HepG2 (cell line): ENCODE data around the gene GABRP. TPM values are rescaled to one million over a fixed set of nuclear protein-coding genes. Genes with fewer than 3 reads are reported as not detected.

Experiments used
- ATAC-seq: fragments of 200-7000 bp; cut with Tn5 transposase; 3 replicates; pipeline ENCODE4 v1.9.1; 2020; ENCODE audit warnings: mild to moderate bottlenecking, moderate library complexity
- BruUV-seq: library from RNA; stranded (reverse); fragments of 400-500 nt; replicated peaks from 2 replicates; lab custom pipeline; 2021; lab: Mats Ljungman, UMichigan
- CTCF ChIA-PET: fragments of 300-600 bp; formaldehyde crosslinking; extraction: SDS; loops from one replicate; lab custom pipeline; 2021; ENCODE audit warnings: low total read pairs, inconsistent platforms, low intra/inter-chr PET ratio; lab: Yijun Ruan, JAX
- POLR2A ChIA-PET: fragments of 350-600 bp; sonication (Branson Sonifier 250); formaldehyde crosslinking; loops from one replicate; lab custom pipeline; 2020; ENCODE audit warnings: antibody characterized with exemption, inconsistent platforms; lab: Yijun Ruan, JAX
- DNase-seq: peaks from one replicate; pipeline ENCODE4 v3.0.0-alpha.2; 2015; ENCODE audit warnings: low spot score
- FAIRE-seq: peaks from 3 replicates; lab custom pipeline; 2011; peaks lifted over from hg19 to GRCh38; lab: Jason Lieb, UNC
- H2AFZ ChIP-seq: one replicate; pipeline ENCODE4 v1.6.1; 2011; ENCODE audit warnings: low read length, inconsistent platforms
- H3K27ac ChIP-seq: fragments of 300-600 bp; 3 replicates; pipeline ENCODE4 v1.8.0; 2011; ENCODE audit warnings: mixed run types, mild to moderate bottlenecking, mixed read lengths, low read length, inconsistent platforms; ENCODE audit not compliant: insufficient read depth; ENCODE audit errors: extremely low read length
- H3K27me3 ChIP-seq, 2 experiments: fragments of 200-600 bp in 1 of 2; 2 replicates in 1 of 2; 3 replicates in 1 of 2; pipeline versions ENCODE4 v1.6.0 to v1.8.0; 2011; ENCODE audit warnings: low read length in 2 of 2, mild to moderate bottlenecking in 2 of 2, moderate library complexity in 2 of 2, inconsistent platforms in 1 of 2; ENCODE audit not compliant: insufficient read depth in 2 of 2, control insufficient read depth in 1 of 2
- H3K36me3 ChIP-seq, 2 experiments: fragments of 200-600 bp in 1 of 2; replicated peaks in 1 of 2; 2 replicates in 1 of 2; 3 replicates in 1 of 2; pipeline versions ENCODE4 v1.5.1 to v1.8.0; 2011; ENCODE audit warnings: low read length in 2 of 2, inconsistent platforms in 1 of 2; ENCODE audit not compliant: insufficient read depth in 2 of 2, control insufficient read depth in 1 of 2
- H3K4me1 ChIP-seq: 2 replicates; pipeline ENCODE4 v1.5.1; 2012; ENCODE audit warnings: low read length, inconsistent platforms; ENCODE audit not compliant: insufficient read depth
- H3K4me2 ChIP-seq: 2 replicates; pipeline ENCODE4 v1.6.0; 2011; ENCODE audit warnings: low read depth, low read length, inconsistent platforms
- H3K4me3 ChIP-seq, 3 experiments: fragments of 200-600 bp in 1 of 3; sonication (generic), shearing (Covaris generic) in 1 of 3; replicated peaks in 1 of 3; 2 replicates each; pipeline ENCODE4 v1.5.1; 2011 to 2016; ENCODE audit warnings: low read length in 3 of 3, inconsistent platforms in 2 of 3, low read depth in 2 of 3, mild to moderate bottlenecking in 2 of 3, control low read depth in 1 of 3, mixed read lengths in 1 of 3; ENCODE audit not compliant: insufficient read depth in 1 of 3
- H3K79me2 ChIP-seq: one replicate; pipeline ENCODE4 v1.6.1; 2011; ENCODE audit warnings: low read length, inconsistent platforms; ENCODE audit not compliant: insufficient read depth
- H3K9ac ChIP-seq: 2 replicates; pipeline ENCODE4 v1.6.0; 2011; ENCODE audit warnings: mild to moderate bottlenecking, low read depth, low read length, inconsistent platforms; ENCODE audit not compliant: insufficient read depth
- H3K9me3 ChIP-seq: 2 replicates; pipeline ENCODE4 v1.5.1; 2012; ENCODE audit warnings: mild to moderate bottlenecking, low read length
- H4K20me1 ChIP-seq: 2 replicates; pipeline ENCODE4 v1.6.0; 2011; ENCODE audit warnings: inconsistent platforms, mild to moderate bottlenecking, low read length, moderate library complexity; ENCODE audit not compliant: insufficient read depth
- ATF7 ChIP-seq, 2 experiments: fragments of 450-650 bp in 1 of 2; sonication (generic) in 1 of 2; formaldehyde crosslinking in 1 of 2; IDR thresholded peaks; 2 replicates each; pipeline versions ENCODE4 v1.4.0 to v1.6.1; 2016 to 2020; ENCODE audit warnings: antibody characterized with exemption in 1 of 2, mild to moderate bottlenecking in 1 of 2, missing genetic modification reagents in 1 of 2
- CREB1 ChIP-seq, 2 experiments: fragments of 450-650 bp in 1 of 2; IDR thresholded peaks; 2 replicates each; pipeline ENCODE4 v1.6.1; 2016 to 2017; ENCODE audit warnings: control low read depth in 1 of 2, mild to moderate bottlenecking in 1 of 2, missing compliant biosample characterization in 1 of 2, missing genetic modification characterization in 1 of 2
- MAF1 ChIP-seq: sonication (generic); formaldehyde crosslinking; IDR thresholded peaks from 2 replicates; pipeline ENCODE4 v1.5.0; 2020; ENCODE audit warnings: missing genetic modification reagents, borderline replicate concordance
- NFRKB ChIP-seq: fragments of 450-650 bp; IDR thresholded peaks from 2 replicates; pipeline ENCODE4 v1.6.1; 2017
- PTBP1 ChIP-seq: fragments of 200-400 bp; formaldehyde crosslinking; IDR thresholded peaks from 2 replicates; pipeline ENCODE4 v1.6.1; 2018; ENCODE audit warnings: low read length, low read depth; ENCODE audit not compliant: poor library complexity, severe bottlenecking
- ZSCAN5A ChIP-seq: sonication (generic); formaldehyde crosslinking; IDR thresholded peaks from 2 replicates; pipeline ENCODE4 v1.8.0; 2022; ENCODE audit warnings: mild to moderate bottlenecking, missing genetic modification reagents, borderline replicate concordance
- WGBS: methylation state at CpG from one replicate; pipeline ENCODE4 v1.1.6; 2017; ENCODE audit warnings: low lambda C conversion rate; 5-methylcytosine and 5-hydroxymethylcytosine counted together
- in situ Hi-C: cut with HindIII; loops from 2 replicates; pipeline ENCODE4 v1.10.0; 2017; ENCODE audit warnings: low pct_unique_long_range_greater_than_20kb; ENCODE audit not compliant: extremely low pct_ligation_motif_present
- intact Hi-C: fragments of 100-400 bp; cut with micrococcal nuclease; formaldehyde crosslinking; loops from one replicate; pipeline ENCODE4 v1.10.0; 2022; ENCODE audit not compliant: unreplicated experiment
- polyA plus RNA-seq, 8 experiments: library from polyadenylated mRNA; depleted of rRNA in 3 of 8; stranded (reverse) in 7 of 8; unstranded in 1 of 8; fragments of >200 nt; fragmentation: Illumina TruSeq in 4 of 8; extraction: Trizol in 4 of 8; gene quantifications; 2 replicates each; pipeline versions ENCODE4 v1.2.1 to v1.2.3, GENCODE V29; 2011 to 2016; ENCODE audit warnings: low read depth in 4 of 8, missing spikeins in 1 of 8, mixed read lengths in 1 of 8; ENCODE audit not compliant: insufficient read depth in 1 of 8
- total RNA-seq, 5 experiments: library from RNA; depleted of rRNA; stranded (reverse); fragments of >200 nt; fragmentation: Illumina TruSeq; extraction: Trizol; gene quantifications; 2 replicates each; pipeline ENCODE4 v1.2.3, GENCODE V29; 2016; ENCODE audit warnings: low read depth in 1 of 5

The GABRP gene
- total and polyA plus RNA-seq, 2 of the 13 experiments (the other 11 are each of a cell fraction or from before 2014, with no cell fraction given) = not detected

- no peak for DNase-seq
- BruUV-seq = no TSS peak
These were observed 23.4 kb upstream of the GABRP start for GRCh38 chr5:170760113-170760512.

GRCh38 chr5:170761048-170761707 lies 22.3 kb upstream of the GABRP start:
- ChIA-PET POLR2A (no interaction called here), CTCF (no interaction called here)
- in situ Hi-C loops = no loop called here
- Histone ChIP-seq H3K4me1 (peaks cover 13% of the 10 kb centered on the region), H2AFZ (no peak overlapping the region), H4K20me1 (no peaks in the 10 kb centered on the region), H3K4me3 (no peak overlapping the region), H3K36me3 (no peaks in the 10 kb centered on the region), H3K4me2 (no peak overlapping the region), H3K79me2 (no peaks in the 10 kb centered on the region), H3K27ac (no peak overlapping the region), H3K9me3 (no peaks in the 10 kb centered on the region), H3K9ac (no peak overlapping the region), H3K27me3 (peaks cover 1 to 8% of the 10 kb centered on the region in 2 experiments; a peak in 3 of 5 replicates)
- no peak for ATAC-seq
- DNase-seq = no peak
- intact Hi-C loops = no loop called here
- TF ChIP-seq NFRKB (no peak), MAF1 (CRISPR knock-in tag) (no peak), ZSCAN5A (no peak)
- 19% methylated on average over 7 of the region's 7 CpGs for WGBS
- BruUV-seq = no TSS peak
- no peak for FAIRE-seq

More at GRCh38 chr5:170760113-170760512, 23.4 kb upstream of the GABRP start:
- in situ Hi-C loops = no loop called here
- ATAC-seq = no peak
- no peak for FAIRE-seq
- intact Hi-C loops = no loop called here
- no peaks in the 10 kb centered on the region for H4K20me1 ChIP-seq
- H2AFZ ChIP-seq = no peak overlapping the region
- TF ChIP-seq ATF7 (IDR thresholded peaks at IDR 0.05) = peak; percentile 42; the same call in 1 of the 2 replicates
- no peak for TF ChIP-seq ATF7 (CRISPR knock-in tag; IDR thresholded peaks at IDR 0.05)
- TF ChIP-seq PTBP1 = no peak
- TF ChIP-seq CREB1 (IDR thresholded peaks at IDR 0.05) = peak; percentile 82
- TF ChIP-seq CREB1 (CRISPR knock-in tag; IDR thresholded peaks at IDR 0.05) = no peak
- H3K4me2 ChIP-seq = no peak overlapping the region
- H3K36me3 ChIP-seq = no peaks in the 10 kb centered on the region
- ChIA-PET POLR2A (no interaction called here), CTCF (no interaction called here)
- no peak overlapping the region for H3K27ac ChIP-seq
- H3K4me1 ChIP-seq = peaks cover 13% of the 10 kb centered on the region
- H3K4me3 ChIP-seq = no peak overlapping the region
- no peak overlapping the region for H3K9ac ChIP-seq
- H3K79me2 ChIP-seq = no peaks in the 10 kb centered on the region
- H3K27me3 ChIP-seq = peaks cover 1 to 8% of the 10 kb centered on the region in 2 experiments; a peak in 3 of 5 replicates
- no CpG with 5 or more reads among the region's 9 CpGs for WGBS
- H3K9me3 ChIP-seq = no peaks in the 10 kb centered on the region
